Measurements from ENCODE around the gene DUSP19.

Gene DUSP19

GRCh38 chr2:183126635-183127034 lies 48.1 kb downstream of the DUSP19 start:
- no peak for DNase-seq

DNA sequence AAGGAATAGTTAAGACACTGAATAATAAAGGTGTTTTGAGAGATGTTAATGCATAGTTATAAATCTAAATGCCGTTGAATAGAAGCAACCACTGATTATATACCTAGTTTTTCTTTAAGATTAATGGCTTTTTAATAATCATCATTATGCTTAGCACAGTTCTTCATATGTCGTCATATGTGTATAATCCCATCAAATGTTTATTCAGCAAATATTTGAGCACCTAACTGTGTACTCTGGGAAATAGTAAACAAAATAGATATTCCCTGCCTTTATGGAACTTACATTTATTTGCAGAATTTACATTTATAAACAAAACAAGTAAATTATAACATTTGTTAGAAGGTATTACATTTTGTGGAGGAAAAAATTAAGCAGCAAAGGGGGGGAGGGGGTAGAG lies 55.5 kb downstream of the DUSP19 start:
- no peak for DNase-seq

DNA sequence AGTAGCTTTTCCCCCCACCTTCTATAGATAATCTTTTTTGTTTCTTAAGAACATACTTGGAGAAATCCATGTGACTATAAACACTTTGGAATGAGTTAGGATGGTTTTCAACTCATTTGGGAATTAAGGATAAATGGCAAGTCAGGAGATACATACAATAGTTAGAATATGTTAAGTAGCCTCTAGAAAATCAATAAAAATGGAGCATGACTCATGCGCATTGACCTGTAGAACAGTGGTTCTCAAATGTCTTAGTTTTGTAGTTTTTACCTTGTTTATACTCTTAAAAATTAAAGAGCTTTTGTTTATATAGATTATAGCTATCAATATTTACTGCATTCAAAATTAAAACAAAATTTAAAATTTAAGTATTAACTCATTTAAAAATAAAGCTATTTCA lies 70.4 kb downstream of the DUSP19 start:
- DNase-seq = no peak

DNA sequence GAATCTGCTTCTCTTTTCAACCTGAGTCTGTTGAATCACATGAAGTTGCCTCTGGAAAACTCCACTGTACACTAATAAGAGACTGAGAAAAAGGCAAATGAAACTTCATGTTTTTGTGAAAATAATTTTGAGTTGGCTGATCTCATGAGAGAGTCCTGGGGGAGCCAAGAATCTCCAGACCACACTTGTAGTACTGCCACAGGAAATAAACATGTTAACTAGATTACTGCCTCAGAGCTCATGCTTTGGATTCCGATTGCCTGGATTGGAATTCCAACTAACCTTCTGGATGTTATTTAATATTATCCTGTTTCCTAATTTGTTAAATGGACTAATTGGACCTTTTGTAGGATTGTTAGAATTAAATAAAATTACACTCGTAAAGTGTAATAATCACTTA lies 70.9 kb downstream of the DUSP19 start:
- no peak for DNase-seq

All from CD4-positive, alpha-beta T cell treated with Interleukin-6 for 4 hours (primary cell).